GM12878 (cell line): ENCODE data around the gene ICE2. TPM values are rescaled to one million over a fixed set of nuclear protein-coding genes. Genes with fewer than 3 reads are reported as not detected.

ENCODE experiments used
- ATAC-seq: fragments of 200-7000 bp; cut with Tn5 transposase; 3 replicates; pipeline ENCODE4 v1.9.1; 2020; ENCODE audit warnings: mild to moderate bottlenecking, moderate library complexity
- BruUV-seq: library from RNA; stranded (reverse); fragments of 400-500 nt; replicated peaks from 2 replicates; lab custom pipeline; 2021; lab: Mats Ljungman, UMichigan
- CTCF ChIA-PET: fragments of 300-600 bp; sonication (Branson Sonifier 250); formaldehyde crosslinking; extraction: SDS; loops from one replicate; lab custom pipeline; 2021; ENCODE audit warnings: inconsistent platforms; lab: Yijun Ruan, JAX
- POLR2A ChIA-PET: fragments of 350-600 bp; formaldehyde crosslinking; extraction: SDS; loops from one replicate; lab custom pipeline; 2021; ENCODE audit warnings: inconsistent platforms; lab: Charles Lee
- RAD21 ChIA-PET: fragments of 300-600 bp; sonication (Branson Sonifier 250); formaldehyde crosslinking; loops from one replicate; lab custom pipeline; 2023; ENCODE audit warnings: antibody characterized with exemption; ENCODE audit not compliant: unreplicated experiment; lab: Charles Lee
- SMC1A ChIA-PET: fragments of 300-600 bp; sonication (Branson Sonifier 250); formaldehyde crosslinking; loops from one replicate; lab custom pipeline; 2023; ENCODE audit not compliant: unreplicated experiment, uncharacterized antibody; lab: Charles Lee
- DNase-seq: peaks from one replicate; pipeline ENCODE4 v3.0.0-alpha.2; 2011; ENCODE audit warnings: low read depth, low spot score
- FAIRE-seq: peaks from 3 replicates; lab custom pipeline; 2011; peaks lifted over from hg19 to GRCh38; lab: Jason Lieb, UNC
- H2AFZ ChIP-seq: 2 replicates; pipeline ENCODE4 v1.6.0; 2011; ENCODE audit warnings: low read depth, low read length, control low read depth; ENCODE audit not compliant: control insufficient read depth
- H3K27ac ChIP-seq: 2 replicates; pipeline ENCODE4 v1.5.1; 2011; ENCODE audit warnings: control low read depth; ENCODE audit not compliant: control insufficient read depth, insufficient read depth
- H3K27me3 ChIP-seq, 2 experiments: replicated peaks in 1 of 2; 2 replicates each; pipeline versions ENCODE4 v1.6.0 to v1.6.1; 2011; ENCODE audit warnings: low read length in 1 of 2; ENCODE audit not compliant: control insufficient read depth in 2 of 2, insufficient read depth in 2 of 2
- H3K36me3 ChIP-seq, 2 experiments: 2 replicates each; pipeline ENCODE4 v1.5.1; 2011; ENCODE audit warnings: low read length in 1 of 2; ENCODE audit not compliant: control insufficient read depth in 2 of 2, insufficient read depth in 2 of 2
- H3K4me1 ChIP-seq: 2 replicates; pipeline ENCODE4 v1.6.1; 2011; ENCODE audit warnings: mild to moderate bottlenecking, low read length, moderate library complexity, mixed read lengths; ENCODE audit not compliant: control insufficient read depth, insufficient read depth
- H3K4me2 ChIP-seq: 2 replicates; pipeline ENCODE4 v1.6.0; 2011; ENCODE audit warnings: control low read depth; ENCODE audit not compliant: control insufficient read depth, insufficient read depth
- H3K4me3 ChIP-seq: fragments of 200-600 bp; sonication (generic); 2 replicates; pipeline ENCODE4 v1.5.1; 2016
- H3K79me2 ChIP-seq: 2 replicates; pipeline ENCODE4 v1.6.0; 2011; ENCODE audit warnings: low read length; ENCODE audit not compliant: control insufficient read depth, insufficient read depth
- H3K9ac ChIP-seq: 2 replicates; pipeline ENCODE4 v1.8.0; 2011; ENCODE audit warnings: low read length, control low read depth, mixed read lengths; ENCODE audit not compliant: control insufficient read depth, insufficient read depth
- H3K9me3 ChIP-seq: replicated peaks from 3 replicates; pipeline ENCODE4 v1.5.1; 2011; ENCODE audit warnings: mild to moderate bottlenecking, low read length; ENCODE audit not compliant: control insufficient read depth, insufficient read depth
- H4K20me1 ChIP-seq: 2 replicates; pipeline ENCODE4 v1.6.0; 2011; ENCODE audit not compliant: control insufficient read depth, insufficient read depth
- ATF7 ChIP-seq: fragments of 450-650 bp; IDR thresholded peaks from 2 replicates; pipeline ENCODE4 v1.6.1; 2016; ENCODE audit warnings: low read depth, mild to moderate bottlenecking
- CBX5 ChIP-seq: sonication (generic); IDR thresholded peaks from 2 replicates; pipeline ENCODE4 v1.6.1; 2016; ENCODE audit warnings: low read depth, moderate library complexity, mild to moderate bottlenecking, inconsistent platforms
- HDAC6 ChIP-seq: fragments of 200-600 bp; sonication (generic); IDR thresholded peaks from one replicate; pipeline ENCODE4 v1.8.0; 2017; ENCODE audit warnings: antibody characterized with exemption; ENCODE audit not compliant: unreplicated experiment
- JUNB ChIP-seq: IDR thresholded peaks from 2 replicates; pipeline ENCODE4 v1.6.1; 2016; ENCODE audit warnings: antibody characterized with exemption, mild to moderate bottlenecking
- MEF2B ChIP-seq: fragments of 450-650 bp; IDR thresholded peaks from 2 replicates; pipeline ENCODE4 v1.6.1; 2018; ENCODE audit warnings: mild to moderate bottlenecking, moderate library complexity; ENCODE audit not compliant: partially characterized antibody, poor library complexity, severe bottlenecking
- MTA2 ChIP-seq: fragments of 450-650 bp; IDR thresholded peaks from 2 replicates; pipeline ENCODE4 v1.6.1; 2016; ENCODE audit warnings: low read depth, mild to moderate bottlenecking, moderate library complexity
- POLR2A ChIP-seq: IDR thresholded peaks from 2 replicates; pipeline ENCODE4 v1.6.1; 2011; ENCODE audit warnings: low read depth, mild to moderate bottlenecking, low read length
- POLR2AphosphoS5 ChIP-seq: IDR thresholded peaks from 2 replicates; pipeline ENCODE4 v1.6.1; 2011; ENCODE audit warnings: mild to moderate bottlenecking, low read length, inconsistent platforms
- RELA ChIP-seq: fragments of 450-650 bp; IDR thresholded peaks from 2 replicates; pipeline ENCODE4 v1.8.0; 2014; ENCODE audit warnings: borderline replicate concordance; ENCODE audit not compliant: partially characterized antibody
- REST ChIP-seq: IDR thresholded peaks from 2 replicates; pipeline ENCODE4 v1.6.1; 2012; ENCODE audit warnings: mild to moderate bottlenecking, low read depth, low read length
- TARDBP ChIP-seq: IDR thresholded peaks from 2 replicates; pipeline ENCODE4 v1.6.1; 2016; ENCODE audit warnings: borderline replicate concordance
- ZBTB4 ChIP-seq: fragments of 450-650 bp; formaldehyde crosslinking; IDR thresholded peaks from 2 replicates; pipeline ENCODE4 v1.4.0; 2022; ENCODE audit warnings: mild to moderate bottlenecking, moderate library complexity
- whole genome bisulfite sequencing: methylation state at CpG from one replicate; pipeline ENCODE4 v1.1.6; 2016; ENCODE audit warnings: low lambda C conversion rate; ENCODE audit not compliant: insufficient replicate concordance, insufficient coverage; ENCODE audit errors: missing lambda C conversion rate; 5-methylcytosine and 5-hydroxymethylcytosine counted together
- in situ Hi-C: fragments of 300-500 bp; cut with MboI; formaldehyde crosslinking; loops from 9 replicates; pipeline ENCODE4 v1.14.3; 2018; ENCODE audit warnings: mixed read lengths
- intact Hi-C: fragments of 100-400 bp; cut with micrococcal nuclease; formaldehyde crosslinking; loops from one replicate; pipeline ENCODE4 v1.14.2; 2022; ENCODE audit not compliant: unreplicated experiment
- polyA plus RNA-seq, 11 experiments: library from polyadenylated mRNA; depleted of rRNA in 4 of 11; unstranded in 6 of 11; stranded (reverse) in 5 of 11; fragments of >200 nt; fragmentation: Nextera tagmentation in 4 of 11; fragmentation: Illumina TruSeq in 1 of 11; extraction: Ambion mirVana in 4 of 11; extraction: Trizol in 1 of 11; gene quantifications; 1 replicate in 1 of 11; 2 replicates in 10 of 11; pipeline versions ENCODE4 v1.2.1 to v1.2.3, GENCODE V29; 2011 to 2016; ENCODE audit warnings: inconsistent platforms in 2 of 11, missing spikeins in 2 of 11, low read depth in 1 of 11
- total RNA-seq, 4 experiments: library from RNA; depleted of rRNA in 3 of 4; stranded (reverse); fragments of >200 nt in 3 of 4; fragmentation: Illumina TruSeq in 1 of 4; extraction: Trizol in 1 of 4; gene quantifications; 2 replicates each; pipeline versions ENCODE4 v1.2.1 to v1.2.3, GENCODE V29; 2013 to 2021

ICE2 gene
- total and polyA plus RNA-seq, 10 of the 15 experiments (the other 5 are each of a cell fraction or from before 2014, with no cell fraction given) = 14.2 to 62.0 (median 44.9) TPM

GRCh38 chr15:60373745-60374144 is 105.2 kb downstream of the ICE2 start:
- in situ Hi-C loops (loop anchor here (25.0 kb wide), 1 partner anchor 1464 kb away; no protein-coding TSS in a partner anchor), intact Hi-C loops (no loop called here)
- ChIA-PET POLR2A (no interaction called here), SMC1A (interaction anchor here (1.4 kb wide), 1 partner anchor 543 kb away, joined by 3 read pairs; no protein-coding TSS in a partner anchor), RAD21 (no interaction called here), CTCF (interaction anchor here (1.2 to 2.0 kb wide), 2 partner anchors 11 to 147 kb away, joined by 3 to 8 read pairs; no protein-coding TSS in a partner anchor)
- Histone ChIP-seq H4K20me1 (no peaks in the 10 kb centered on the region), H3K4me1 (no peaks in the 10 kb centered on the region), H3K4me2 (no peak overlapping the region), H3K79me2 (no peaks in the 10 kb centered on the region), H3K9me3 (no peaks in the 10 kb centered on the region), H3K36me3 (peaks cover 0 to 16% of the 10 kb centered on the region in 2 experiments; a peak in 3 of 4 replicates), H3K27me3 (no peaks in the 10 kb centered on the region), H2AFZ (no peak overlapping the region), H3K4me3 (no peak overlapping the region), H3K27ac (no peak overlapping the region), H3K9ac (no peak overlapping the region)
- no TSS peak for BruUV-seq
- DNase-seq = no peak
- 100% methylated on average over 2 of the region's 2 CpGs for WGBS
- no peak for TF ChIP-seq MTA2
- no peak for FAIRE-seq
- ATAC-seq = no peak

GRCh38 chr15:60373327-60373726 is 105.6 kb downstream of the ICE2 start:
- CTCF ChIA-PET = no interaction called here
- 98% methylated on average over 3 of the region's 3 CpGs for WGBS
- RAD21 ChIA-PET = no interaction called here
- ATAC-seq = no peak
- H3K36me3 ChIP-seq = peaks cover 0 to 16% of the 10 kb centered on the region in 2 experiments; a peak in 3 of 4 replicates
- no peaks in the 10 kb centered on the region for H3K4me1 ChIP-seq
- H3K27ac ChIP-seq = no peak overlapping the region
- no peak overlapping the region for H3K4me3 ChIP-seq
- no peak for FAIRE-seq
- no peaks in the 10 kb centered on the region for H3K79me2 ChIP-seq
- intact Hi-C loops = no loop called here
- H3K9ac ChIP-seq = no peak overlapping the region
- POLR2A ChIA-PET = no interaction called here
- no TSS peak for BruUV-seq
- DNase-seq = no peak
- H3K9me3 ChIP-seq = no peaks in the 10 kb centered on the region
- no peak overlapping the region for H2AFZ ChIP-seq
- H3K4me2 ChIP-seq = no peak overlapping the region
- SMC1A ChIA-PET = interaction anchor here (1.4 kb wide), 1 partner anchor 544 kb away, joined by 3 read pairs; no protein-coding TSS in a partner anchor
- in situ Hi-C loops = loop anchor here (25.0 kb wide), 1 partner anchor 1464 kb away; no protein-coding TSS in a partner anchor
- H3K27me3 ChIP-seq = no peaks in the 10 kb centered on the region
- H4K20me1 ChIP-seq = no peaks in the 10 kb centered on the region
- TF ChIP-seq ZBTB4 (no peak), MEF2B (no peak), RELA (no peak), HDAC6 (no peak), POLR2A (no peak), CBX5 (no peak), TARDBP (no peak), POLR2AphosphoS5 (no peak), JUNB (no peak), ATF7 (no peak), REST (no peak)
